ENCODE data around the gene TRMO. TPM values are rescaled to one million over a fixed set of nuclear protein-coding genes. Genes with fewer than 3 reads are reported as not detected.

The TRMO gene
- total and polyA plus RNA-seq, 2 of the 8 experiments (the other 6 are each of a cell fraction or from before 2014, with no cell fraction given), result 4.6 to 5.6 TPM

GRCh38 chr9:97863314-97863713 lies 59.0 kb downstream of the TRMO start:
- Histone ChIP-seq H4K91ac (replicated peaks; ENCODE audit: insufficient read length, low read length) (no peak overlapping the region), H3K79me2 (ENCODE audit: control insufficient read depth in 1 of 2, insufficient read depth in 2 of 2, low read length in 2 of 2) (no peaks in the 10 kb centered on the region), H2BK20ac (ENCODE audit: low read length) (no peak overlapping the region), H4K20me1 (replicated peaks in 1 of 2; ENCODE audit: control insufficient read depth in 1 of 2, insufficient read depth in 2 of 2, low read length in 2 of 2) (peaks cover under 1 to 5% of the 10 kb centered on the region in 2 experiments), H3K4me1 (replicated peaks in 1 of 4; ENCODE audit: control insufficient read depth in 3 of 4, insufficient read depth in 4 of 4, low read length in 3 of 4) (peaks cover 0 to 5% (median under 1%) of the 10 kb centered on the region in 4 experiments; a peak in 5 of 7 replicates), H3K27me3 (replicated peaks in 1 of 4; ENCODE audit: control insufficient read depth in 3 of 4, extremely low read depth in 1 of 4, insufficient read depth in 3 of 4, low read length in 3 of 4) (peaks cover 26 to 44% (median 41%) of the 10 kb centered on the region in 4 experiments), H4K5ac (ENCODE audit: insufficient read length, low read depth, low read length) (no peak overlapping the region), H3K36me3 (ENCODE audit: control insufficient read depth in 2 of 4, insufficient read depth in 4 of 4, low read length in 3 of 4) (no peaks in the 10 kb centered on the region), H3K27ac (ENCODE audit: low read depth, low read length) (no peak overlapping the region), H3K23me2 (ENCODE audit: low read depth, low read length) (no peaks in the 10 kb centered on the region), H3K56ac (replicated peaks; ENCODE audit: insufficient read length, low read depth, low read length) (no peak overlapping the region), H3K18ac (ENCODE audit: extremely low read depth, low read length) (no peak overlapping the region), H2AFZ (ENCODE audit: low read length) (no peak overlapping the region), H3K4me3 (ENCODE audit: extremely low read depth in 1 of 4, insufficient read depth in 2 of 4, low read depth in 3 of 4, low read length in 4 of 4) (no peak overlapping the region), H2AK5ac (ENCODE audit: low read depth, low read length) (no peak overlapping the region), H3K9me3 (ENCODE audit: insufficient read depth in 2 of 2, low read depth in 1 of 2, low read length in 1 of 2) (no peaks in the 10 kb centered on the region), H2BK15ac (ENCODE audit: low read length) (no peak overlapping the region), H2BK120ac (replicated peaks; ENCODE audit: low read depth, low read length) (no peak overlapping the region), H2BK12ac (ENCODE audit: low read depth, low read length) (no peak overlapping the region), H2BK5ac (ENCODE audit: low read depth, low read length) (no peak overlapping the region), H3K9ac (replicated peaks in 1 of 4; ENCODE audit: extremely low read depth in 1 of 4, low read depth in 3 of 4, low read length in 3 of 4) (no peak overlapping the region), H4K8ac (ENCODE audit: extremely low read depth, insufficient read depth, low read length) (no peak overlapping the region), H3K14ac (ENCODE audit: insufficient read length) (no peak overlapping the region), H3K23ac (ENCODE audit: insufficient read length) (no peak overlapping the region), H3K4ac (replicated peaks; ENCODE audit: insufficient read length, low read depth, low read length) (no peak overlapping the region), H3K4me2 (ENCODE audit: insufficient read depth in 1 of 2, low read depth in 2 of 2, low read length in 2 of 2) (no peak overlapping the region), H3K79me1 (ENCODE audit: low read depth, low read length) (no peaks in the 10 kb centered on the region)
- TF ChIP-seq SRF (IDR thresholded peaks at IDR 0.05; ENCODE audit: low read depth, low read length) (no peak), SIX5 (IDR thresholded peaks at IDR 0.05; ENCODE audit: low read depth, low read length) (no peak), PHF8 (conservative IDR thresholded peaks at IDR 0.05; ENCODE audit: low read depth, low read length) (no peak), SIN3A (conservative IDR thresholded peaks at IDR 0.05 in 1 of 2, IDR thresholded peaks at IDR 0.05 in 1 of 2; ENCODE audit: low read depth in 1 of 2, low read length in 2 of 2) (no peak), BCL11A (IDR thresholded peaks at IDR 0.05; ENCODE audit: low read depth in 2 of 2, low read length in 2 of 2) (no peak), NANOG (IDR thresholded peaks at IDR 0.05; ENCODE audit: insufficient read depth, low read depth, low read length, poor library complexity, severe bottlenecking) (no peak), SIRT6 (IDR thresholded peaks at IDR 0.05; ENCODE audit: low read length) (no peak), JUN (IDR thresholded peaks at IDR 0.05; ENCODE audit: low read depth, low read length) (no peak), POU5F1 (IDR thresholded peaks at IDR 0.05; ENCODE audit: low read depth, low read length) (no peak), TBP (IDR thresholded peaks at IDR 0.05; ENCODE audit: low read depth, low read length) (no peak)
- TF ChIP-seq, protein P1, sequence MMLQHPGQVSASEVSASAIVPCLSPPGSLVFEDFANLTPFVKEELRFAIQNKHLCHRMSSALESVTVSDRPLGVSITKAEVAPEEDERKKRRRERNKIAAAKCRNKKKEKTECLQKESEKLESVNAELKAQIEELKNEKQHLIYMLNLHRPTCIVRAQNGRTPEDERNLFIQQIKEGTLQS (IDR thresholded peaks at IDR 0.05; ENCODE audit: insufficient read depth, low read depth, low read length), result no peak
- WGBS, 2 experiments (ENCODE audit: extremely low coverage in 1 of 2, insufficient coverage in 1 of 2, insufficient read length in 1 of 2, insufficient replicate concordance in 2 of 2, low coverage in 1 of 2, low lambda C conversion rate in 2 of 2, missing lambda C conversion rate in 1 of 2), result 81% methylated on average over 7 of the region's 7 CpGs; no CpG with 5 or more reads in 1 of the 2 experiments
- DNase-seq (ENCODE audit: low read depth in 1 of 2, low spot score in 2 of 2) (no peak), FAIRE-seq (no peak)
- ChIA-PET POLR2A (ENCODE audit: partially characterized antibody) (interaction anchor here (0.6 kb wide), 1 partner anchor 181 kb away, joined by 3 read pairs; no protein-coding TSS in a partner anchor), CTCF (ENCODE audit: partially characterized antibody) (interaction anchor here (0.8 to 4.8 kb wide), 5 partner anchors 9 to 591 kb away, joined by 3 to 26 read pairs (median 5); no protein-coding TSS in a partner anchor)

Data from H1 (cell line).